NCI-H1105 treated with DMSO at 0.1 percent for 48 hours (cell line): ENCODE measurements around the gene KCMF1.
A peak's percentile ranks its signal among the peaks of the same experiment; 100 is the strongest.
"Not testable (repeated sequence)": the region's sequence is repeated elsewhere in the genome, so short reads cannot be mapped to it uniquely, and the experiment has no call there.

Experiments used
- DNase-seq: peaks from one replicate; lab custom pipeline; 2025; lab: John Stamatoyannopoulos, UW

Gene KCMF1

GRCh38 chr2:84970868-84971509 is at the start of gene KCMF1:
Gene KCMF1, plus strand, starts transcription at chr2:84971161. Its CDS starts 291 bp downstream, at chr2:84971452.
- DNase-seq = peak; percentile 56

GRCh38 chr2:84923009-84923408 is 48.0 kb upstream of the KCMF1 start:
- DNase-seq = no peak

- no peak for DNase-seq
These were observed 46.5 kb upstream of the KCMF1 start for GRCh38 chr2:84924173-84925106.

GRCh38 chr2:84925336-84925723 is 45.6 kb upstream of the KCMF1 start:
- DNase-seq = no peak

GRCh38 chr2:84925724-84926376 is 45.1 kb upstream of the KCMF1 start:
- DNase-seq = peak; percentile 87

- DNase-seq = no peak
These were observed 43.7 kb upstream of the KCMF1 start for GRCh38 chr2:84927275-84927627.

- DNase-seq = no peak
These were observed 39.6 kb upstream of the KCMF1 start for GRCh38 chr2:84931384-84931821.

- DNase-seq = no peak
These were observed 32.6 kb upstream of the KCMF1 start for GRCh38 chr2:84938194-84938879.

- DNase-seq = no peak
These were observed 31.4 kb upstream of the KCMF1 start for GRCh38 chr2:84939426-84940087.

- DNase-seq = no peak
These were observed 30.9 kb upstream of the KCMF1 start for GRCh38 chr2:84940088-84940470.

GRCh38 chr2:84940831-84941412 is 30.0 kb upstream of the KCMF1 start:
- DNase-seq = no peak

GRCh38 chr2:84942166-84942565 is 28.8 kb upstream of the KCMF1 start:
- no peak for DNase-seq

- no peak for DNase-seq
These were observed 28.0 kb upstream of the KCMF1 start for GRCh38 chr2:84942964-84943421.

- no peak for DNase-seq
These were observed 26.6 kb upstream of the KCMF1 start for GRCh38 chr2:84944295-84944909.

- not testable (repeated sequence) for DNase-seq
These were observed 25.1 kb upstream of the KCMF1 start for GRCh38 chr2:84945838-84946203.

- DNase-seq = no peak
These were observed 24.6 kb upstream of the KCMF1 start for GRCh38 chr2:84946204-84947009.

- DNase-seq = no peak
These were observed 23.9 kb upstream of the KCMF1 start for GRCh38 chr2:84947010-84947593.

GRCh38 chr2:84953535-84953934 is 17.4 kb upstream of the KCMF1 start:
- no peak for DNase-seq

- DNase-seq = no peak
These were observed 16.6 kb upstream of the KCMF1 start for GRCh38 chr2:84954329-84954728.
